Stimulated activated CD4-positive, alpha-beta T cell treated with anti-CD3 and anti-CD28 coated beads, Interleukin-4, amount 100 ng/mL, for 48 hours (primary cell): ENCODE measurements around the gene STAMBP.
"Not testable (repeated sequence)": the region's sequence is repeated elsewhere in the genome, so short reads cannot be mapped to it uniquely, and the experiment has no call there.

Experiments
- DNase-seq, 2 donors: peaks; one replicate each; pipeline ENCODE4 v3.0.0-alpha.2; 2020; ENCODE audit warnings: low read depth in 2 of 2

The STAMBP gene

DNA sequence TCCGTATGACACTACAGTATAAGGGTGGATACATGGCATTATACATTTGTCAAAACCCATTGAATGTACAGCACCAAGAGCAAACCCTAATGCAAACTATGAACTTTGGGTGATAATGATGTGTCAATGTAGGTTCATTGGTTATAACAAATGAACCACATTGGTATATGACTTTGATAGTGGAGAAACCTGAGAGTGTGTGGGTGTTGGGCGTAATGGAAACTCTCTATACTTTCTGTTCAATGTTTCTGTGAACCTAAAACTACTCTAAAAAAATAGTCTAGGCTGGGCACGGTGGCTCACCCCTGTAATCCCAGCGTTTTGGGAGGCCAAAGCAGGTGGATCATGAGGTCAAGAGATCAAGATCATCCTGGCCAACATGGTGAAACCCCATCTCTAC, 57.6 kb downstream of the STAMBP start:
- DNase-seq = peak; percentile 42 to 53

DNA sequence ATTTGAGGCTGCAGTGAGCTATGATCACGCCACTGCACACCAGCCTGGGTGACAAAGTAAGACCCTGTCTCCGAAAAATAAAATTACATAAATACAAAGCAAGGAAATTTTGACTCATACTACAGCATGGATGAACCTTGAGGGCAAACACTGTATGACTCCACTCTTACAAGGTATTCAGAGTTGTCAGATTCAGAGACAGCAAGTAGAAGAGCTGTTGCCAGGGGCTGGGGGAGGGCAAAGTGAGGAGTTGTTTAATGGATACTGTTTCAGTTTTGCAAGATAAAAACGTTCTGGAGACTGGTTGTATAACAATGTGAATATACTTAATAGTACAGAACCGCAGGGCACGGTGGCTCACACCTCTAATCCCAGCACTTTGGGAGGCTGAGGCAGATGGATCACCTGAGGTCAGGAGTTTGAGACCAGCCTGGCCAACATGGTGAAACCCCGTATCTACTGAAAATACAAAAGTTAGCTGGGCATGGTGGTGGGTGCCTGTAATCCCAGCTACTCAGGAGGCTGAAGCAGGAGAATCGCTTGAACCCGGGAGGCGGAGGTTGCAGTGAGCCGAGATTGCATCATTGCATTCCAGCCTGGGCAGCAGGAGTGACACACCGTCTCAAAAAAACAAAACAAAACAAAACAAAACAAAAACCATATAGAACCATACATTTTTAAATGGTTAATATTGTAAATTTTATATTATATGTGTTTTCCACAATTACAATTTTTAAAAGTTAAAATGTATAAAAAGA, 59.0 kb downstream of the STAMBP start:
- not testable (repeated sequence) for DNase-seq

- no peak for DNase-seq
These were observed 59.6 kb downstream of the STAMBP start for GRCh38 chr2:73888388-73888787.

DNA sequence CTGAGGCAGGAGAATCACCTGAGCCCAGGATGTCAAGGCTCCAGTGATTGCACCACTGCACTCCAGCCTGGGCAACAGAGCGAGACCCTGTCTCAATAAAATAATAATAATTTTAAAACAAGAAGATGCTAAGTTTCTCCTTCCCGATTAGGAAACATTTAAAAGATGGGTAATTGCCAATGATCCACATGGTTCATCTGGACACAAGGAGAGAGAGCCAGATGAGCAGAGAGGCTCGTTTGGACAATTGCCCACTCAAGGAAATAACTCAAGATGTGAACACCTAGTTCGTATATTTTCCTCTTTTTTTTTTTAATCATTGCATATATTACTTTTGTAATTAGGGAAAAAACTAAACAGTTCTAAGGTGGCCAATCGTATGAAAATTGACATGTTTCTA, 60.4 kb downstream of the STAMBP start:
- DNase-seq = no peak

DNA sequence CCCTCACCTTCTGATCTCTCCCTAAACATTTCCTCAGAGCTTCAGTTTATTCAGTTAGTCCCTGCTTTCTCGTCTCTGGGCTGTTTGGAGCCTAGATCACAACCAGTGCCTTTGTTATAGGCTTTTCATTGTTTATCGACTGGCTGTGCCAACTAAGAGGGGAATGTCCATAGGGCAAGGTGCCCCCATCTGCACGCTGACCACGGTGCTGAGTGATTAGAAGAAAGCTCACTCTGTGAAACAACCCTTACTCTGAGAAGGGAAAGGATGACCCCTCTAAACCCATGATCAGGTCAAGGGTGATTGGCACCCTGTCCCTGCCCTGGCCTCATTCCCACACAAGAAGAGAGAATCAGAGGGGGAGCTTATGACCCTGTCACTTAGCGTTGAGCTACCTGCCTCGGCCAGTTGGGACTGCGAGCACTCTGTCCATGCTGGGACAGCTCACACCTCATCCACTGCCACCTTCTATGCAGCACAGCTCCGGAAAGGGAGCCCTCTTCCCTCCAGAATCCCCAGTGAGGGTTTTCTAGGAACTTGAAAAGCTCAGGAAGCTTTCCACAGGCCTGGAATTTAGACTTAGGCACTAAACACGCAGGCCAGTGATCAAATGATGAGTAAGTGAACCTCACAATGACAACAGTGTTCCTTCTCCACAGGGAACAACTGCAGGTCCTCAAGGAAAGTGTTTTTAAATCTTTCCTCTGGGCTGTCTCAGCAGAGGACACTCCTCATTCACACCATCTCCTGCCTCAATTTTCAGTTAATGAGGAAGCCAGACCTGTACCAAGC, 61.7 kb downstream of the STAMBP start:
- DNase-seq = no peak

DNA sequence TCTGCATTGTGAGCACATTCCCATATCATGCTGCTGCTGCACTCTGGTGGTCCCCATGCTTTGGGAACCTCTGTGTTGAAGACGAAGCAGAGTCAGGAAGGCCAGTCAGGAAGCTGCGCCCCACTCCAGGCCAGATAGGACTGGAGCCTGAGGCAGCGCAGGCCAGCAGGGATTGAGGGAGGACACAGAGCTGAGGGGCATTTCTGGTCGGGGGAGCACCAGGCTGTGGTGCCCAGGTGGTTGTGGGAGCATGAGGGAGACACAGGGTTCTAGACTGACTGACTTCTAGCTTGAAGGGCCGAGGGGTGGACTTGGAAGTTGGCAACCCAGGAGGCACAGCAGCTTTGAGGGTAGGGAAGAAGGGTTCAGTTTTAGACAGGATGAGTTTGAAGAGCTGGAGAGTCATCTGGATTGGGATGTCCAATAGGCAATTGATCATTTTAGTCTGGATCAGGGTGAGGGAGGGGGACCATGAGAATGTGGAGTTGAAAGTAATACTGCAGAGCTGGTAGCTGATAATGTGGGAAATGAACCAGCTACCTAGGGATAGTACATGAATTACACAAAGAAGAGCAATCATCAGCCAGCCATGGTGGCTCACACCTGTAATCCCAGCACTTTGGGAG, 62.6 kb downstream of the STAMBP start:
- no peak for DNase-seq

DNA sequence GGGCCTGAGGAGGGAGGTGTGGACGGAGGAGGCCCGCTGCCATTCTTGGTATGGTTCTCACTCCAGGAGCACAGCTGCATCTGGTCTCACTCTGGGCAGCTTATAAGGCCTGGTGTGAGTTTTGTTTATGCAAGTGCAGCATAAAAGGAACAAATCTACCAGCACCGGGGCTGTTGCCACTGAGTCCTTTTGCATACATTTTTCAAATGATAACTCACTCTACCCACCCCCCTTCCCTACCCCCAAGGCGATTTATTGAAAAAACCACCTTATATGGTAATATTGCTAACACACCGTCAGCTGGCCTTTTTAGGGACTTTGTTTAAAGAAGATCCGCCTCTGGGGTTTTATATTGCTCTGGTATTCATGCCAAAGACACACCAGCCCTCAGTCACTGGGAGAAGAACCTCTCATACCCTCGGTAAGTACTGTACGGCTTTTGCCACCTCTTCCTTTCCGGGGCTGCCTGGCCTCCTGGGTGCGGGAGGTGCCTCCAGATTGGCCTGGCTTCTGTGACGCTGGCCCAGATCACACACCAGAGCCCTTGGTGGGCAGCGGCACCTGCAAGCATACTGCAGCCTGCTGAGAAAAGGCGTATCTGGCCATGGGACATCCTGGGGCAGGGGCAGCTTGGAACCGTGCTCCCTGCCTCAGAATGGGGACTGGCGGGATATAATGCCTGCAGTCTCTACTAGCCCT, 64.0 kb downstream of the STAMBP start, which contains the start of gene ACTG2:
Gene ACTG2 (plus strand): TSS at position 378 of the 699 bp plus-strand sequence. CDS start 8,304 bp downstream, outside the sequence.
- no peak for DNase-seq

DNA sequence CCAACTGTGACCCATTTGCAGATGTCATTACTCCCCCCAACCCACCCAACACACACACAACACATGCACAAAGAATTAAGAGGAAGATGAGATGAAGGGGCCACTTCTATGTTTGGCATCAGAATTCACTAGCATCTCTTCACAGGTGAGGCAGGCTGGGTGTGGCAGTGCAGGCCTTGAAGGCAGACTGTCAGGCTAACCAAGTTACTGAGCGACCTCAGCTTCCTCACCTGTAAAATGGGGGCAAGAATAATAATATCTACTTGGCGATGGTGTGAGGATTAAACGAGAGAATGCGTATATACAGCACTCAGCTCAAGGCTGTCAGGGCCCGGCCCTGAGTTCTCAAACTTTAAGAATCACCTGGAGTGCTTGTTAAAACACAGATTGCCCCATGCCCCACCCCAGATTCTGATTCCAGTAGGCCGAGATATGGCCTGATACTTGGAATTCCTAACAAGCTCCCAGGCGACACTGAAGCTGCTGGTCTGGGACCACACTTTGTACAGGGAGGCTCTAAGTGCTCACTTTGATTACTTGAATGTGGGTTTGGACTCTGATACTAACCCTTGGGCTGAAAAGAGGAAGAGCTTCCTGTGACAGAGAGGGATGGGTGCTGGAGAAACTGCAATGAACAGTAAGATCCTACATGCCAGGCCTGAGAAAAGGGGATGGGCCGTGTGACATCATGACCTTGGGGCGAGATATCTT, 65.2 kb downstream of the STAMBP start:
- no peak for DNase-seq

- no peak for DNase-seq
These were observed 65.7 kb downstream of the STAMBP start for GRCh38 chr2:73894475-73894850.

GRCh38 chr2:73894877-73895276, 66.1 kb downstream of the STAMBP start:
- no peak for DNase-seq

GRCh38 chr2:73895473-73895872, 66.7 kb downstream of the STAMBP start:
- DNase-seq = no peak

- DNase-seq = peak; percentile 14 to 16
These were observed 67.8 kb downstream of the STAMBP start for GRCh38 chr2:73896362-73897239.

- DNase-seq = no peak
These were observed 68.5 kb downstream of the STAMBP start for GRCh38 chr2:73897240-73897583.

DNA sequence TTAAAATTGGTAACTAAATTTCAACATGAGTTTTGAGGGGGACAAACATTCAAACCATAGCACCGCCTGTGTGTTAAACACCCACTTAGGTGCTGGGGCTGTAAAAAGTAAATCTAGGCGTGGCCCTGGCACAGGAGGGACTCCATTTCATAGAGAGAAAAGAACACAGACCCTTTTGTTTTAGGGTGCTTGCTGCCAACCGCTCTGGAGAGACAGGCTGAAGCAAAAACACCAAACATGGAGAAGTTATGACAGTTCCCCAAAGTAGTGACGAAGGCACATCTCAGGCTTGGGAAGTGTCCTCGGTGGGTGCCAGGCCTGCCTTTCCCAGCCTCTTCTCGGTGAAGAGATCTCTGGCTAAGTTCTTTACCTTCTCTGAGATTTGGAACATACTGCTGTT, 69.2 kb downstream of the STAMBP start:
- no peak for DNase-seq

GRCh38 chr2:73899801-73900336, 71.1 kb downstream of the STAMBP start:
- DNase-seq = no peak

DNA sequence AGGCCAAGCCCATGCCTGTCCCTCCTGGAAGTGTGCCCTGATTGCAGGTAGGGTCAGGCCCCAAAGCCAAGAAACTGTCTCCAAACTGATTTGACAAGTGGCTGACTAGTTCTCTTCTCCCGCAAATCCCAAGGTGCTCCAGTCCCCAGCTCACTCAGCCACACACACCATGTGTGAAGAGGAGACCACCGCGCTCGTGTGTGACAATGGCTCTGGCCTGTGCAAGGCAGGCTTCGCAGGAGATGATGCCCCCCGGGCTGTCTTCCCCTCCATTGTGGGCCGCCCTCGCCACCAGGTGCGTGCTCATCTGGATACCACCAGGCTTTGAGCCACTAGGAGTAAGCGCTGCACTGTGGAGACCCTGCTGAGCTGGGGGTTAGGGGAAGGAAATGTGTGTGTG, 72.4 kb downstream of the STAMBP start:
- no peak for DNase-seq

GRCh38 chr2:73902284-73902683, 73.5 kb downstream of the STAMBP start:
- no peak for DNase-seq

GRCh38 chr2:73903313-73903712, 74.6 kb downstream of the STAMBP start:
- DNase-seq = no peak

DNA sequence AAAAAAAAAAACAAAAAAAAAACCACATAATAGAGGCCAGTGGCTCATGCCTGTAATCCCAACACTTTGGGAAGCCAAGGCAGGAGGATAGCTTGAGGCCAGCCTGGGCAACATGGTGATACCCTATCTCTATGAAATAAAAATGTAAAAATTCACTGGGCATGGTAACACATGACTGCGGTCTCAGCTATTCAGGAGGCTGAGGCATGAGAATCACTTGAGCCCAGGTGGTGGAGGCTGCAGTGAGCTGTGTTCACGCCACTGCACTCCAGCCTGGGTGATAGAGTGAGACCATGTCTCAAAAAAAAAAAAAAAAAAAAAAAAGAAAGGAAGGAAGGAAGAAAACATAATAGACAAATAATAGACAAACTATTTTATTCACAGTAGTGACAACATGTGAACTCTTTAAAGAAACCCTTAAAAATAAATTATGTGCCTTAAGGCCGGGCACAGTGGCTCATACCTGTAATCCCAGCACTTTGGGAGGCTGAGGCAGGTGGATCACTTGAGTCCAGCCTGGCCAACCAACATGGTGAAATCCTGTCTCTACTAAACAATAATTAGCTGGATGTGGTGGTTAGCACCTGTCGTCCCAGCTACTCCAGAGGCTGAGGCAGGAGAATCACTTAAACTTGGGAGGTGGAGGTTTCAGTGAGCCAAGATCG, 75.3 kb downstream of the STAMBP start:
- not testable (repeated sequence) for DNase-seq

GRCh38 chr2:73904952-73905351, 76.2 kb downstream of the STAMBP start:
- no peak for DNase-seq
